GM12874 (cell line): ENCODE results near the gene MOB1A.

Experiments
- CTCF ChIP-seq: IDR thresholded peaks from 2 replicates; pipeline ENCODE4 v1.5.1; 2011; ENCODE audit warnings: low read depth, mild to moderate bottlenecking, control low read depth, low read length, moderate library complexity; ENCODE audit not compliant: insufficient read depth

MOB1A gene

GRCh38 chr2:74178211-74179062, at the start of gene MOB1A:
TSS of gene MOB1A (minus strand) at chr2:74178879. CDS start at chr2:74178674, 205 bp downstream.
- TF ChIP-seq CTCF: no peak

GRCh38 chr2:74227646-74228045, 49.0 kb upstream of the MOB1A start:
- TF ChIP-seq CTCF: no peak

GRCh38 chr2:74226648-74227213, 48.1 kb upstream of the MOB1A start:
- TF ChIP-seq CTCF: no peak

- no peak for TF ChIP-seq CTCF
Observed at GRCh38 chr2:74225698-74226459, 47.2 kb upstream of the MOB1A start.

GRCh38 chr2:74223941-74224770, 45.5 kb upstream of the MOB1A start:
- no peak for TF ChIP-seq CTCF

GRCh38 chr2:74222300-74222650, 43.6 kb upstream of the MOB1A start:
- TF ChIP-seq CTCF: no peak
